ENCODE data around the gene NXPH4. TPM values are rescaled to one million over a fixed set of nuclear protein-coding genes. Genes with fewer than 3 reads are reported as not detected.

NXPH4 gene
- total and polyA plus RNA-seq, 7 experiments from 2014 or later = 0.31 TPM; not detected in 6

- Mint-ChIP-seq H3K4me3 (no peak overlapping the region), H3K4me1 (peaks cover 39 to 59% (median 53%) of the 10 kb centered on the region in 7 donors), H3K27me3 (peaks cover 20 to 31% (median 28%) of the 10 kb centered on the region in 5 donors), H3K27ac (no peak overlapping the region), H3K9me3 (no peaks in the 10 kb centered on the region), H3K36me3 (peaks cover 13 to 29% (median 18%) of the 10 kb centered on the region in 5 donors)
- ChIA-PET CTCF (no interaction called here), POLR2A (interaction anchor here (0.9 to 1.3 kb wide), 2 partner anchors 15 to 21 kb away, joined by 3 to 6 read pairs; no protein-coding TSS in a partner anchor)
- no peak overlapping the region for H3K27ac ChIP-seq (ENCODE audit: low read depth, low read length)
- intact Hi-C loops (cut with micrococcal nuclease) = no loop called here
- peaks cover 0 to 42% (median 0%) of the 10 kb centered on the region in 3 experiments for H3K36me3 ChIP-seq (ENCODE audit: control insufficient read depth in 2 of 3, insufficient read depth in 3 of 3, low read length in 3 of 3)
- DNase-seq (no peak), ATAC-seq (no peak)
- H3K9me3 ChIP-seq (ENCODE audit: control insufficient read depth in 2 of 3, low read length in 3 of 3) = no peaks in the 10 kb centered on the region
- peaks cover 23 to 45% of the 10 kb centered on the region in 2 donors for H3K4me1 ChIP-seq (ENCODE audit: control insufficient read depth in 2 of 2, insufficient read depth in 2 of 2, low read length in 2 of 2)
- no peak overlapping the region for H3K4me3 ChIP-seq (ENCODE audit: low read length)
- peaks cover 0 to 7% of the 10 kb centered on the region in 2 donors for H3K27me3 ChIP-seq (ENCODE audit: control insufficient read depth in 2 of 2, insufficient read depth in 2 of 2, low read length in 2 of 2)
Observed at GRCh38 chr12:57234233-57234570, 17.6 kb downstream of the NXPH4 start.

DNA sequence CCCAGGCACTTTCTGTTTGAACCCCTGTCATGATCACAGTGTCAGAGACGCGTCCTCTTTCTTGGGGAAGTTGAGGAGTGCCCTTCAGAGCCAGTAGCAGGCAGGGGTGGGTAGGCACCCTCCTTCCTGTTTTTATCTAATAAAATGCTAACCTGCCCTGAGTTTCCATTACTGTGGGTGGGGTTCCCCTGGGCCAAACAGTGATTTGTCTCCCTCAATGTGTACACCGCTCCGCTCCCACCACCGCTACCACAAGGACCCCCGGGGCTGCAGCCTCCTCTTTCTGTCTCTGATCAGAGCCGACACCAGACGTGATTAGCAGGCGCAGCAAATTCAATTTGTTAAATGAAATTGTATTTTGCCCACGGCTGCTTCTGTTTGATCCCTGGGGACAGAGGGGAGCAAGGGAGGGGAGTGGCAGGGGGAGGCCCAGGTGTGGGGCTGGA lies 18.0 kb downstream of the NXPH4 start:
- no peak overlapping the region for H3K4me3 ChIP-seq (ENCODE audit: low read length)
- no peak for ATAC-seq
- H3K9me3 ChIP-seq (ENCODE audit: control insufficient read depth in 2 of 3, low read length in 3 of 3) = no peaks in the 10 kb centered on the region
- Mint-ChIP-seq H3K27me3 (peaks cover 21 to 35% (median 28%) of the 10 kb centered on the region in 5 donors), H3K27ac (no peak overlapping the region), H3K9me3 (no peaks in the 10 kb centered on the region), H3K4me1 (peaks cover 39 to 59% (median 53%) of the 10 kb centered on the region in 7 donors), H3K36me3 (peaks cover 13 to 29% (median 18%) of the 10 kb centered on the region in 5 donors), H3K4me3 (no peak overlapping the region)
- ChIA-PET POLR2A (interaction anchor here (0.9 kb wide), 1 partner anchor 15 kb away, joined by 3 read pairs; no protein-coding TSS in a partner anchor), CTCF (no interaction called here)
- H3K4me1 ChIP-seq (ENCODE audit: control insufficient read depth in 2 of 2, insufficient read depth in 2 of 2, low read length in 2 of 2) = peaks cover 25 to 46% of the 10 kb centered on the region in 2 donors
- peaks cover 0 to 7% of the 10 kb centered on the region in 2 donors for H3K27me3 ChIP-seq (ENCODE audit: control insufficient read depth in 2 of 2, insufficient read depth in 2 of 2, low read length in 2 of 2)
- peaks cover 0 to 42% (median 0%) of the 10 kb centered on the region in 3 experiments for H3K36me3 ChIP-seq (ENCODE audit: control insufficient read depth in 2 of 3, insufficient read depth in 3 of 3, low read length in 3 of 3)
- intact Hi-C loops (cut with micrococcal nuclease) = no loop called here
- no peak for DNase-seq
- H3K27ac ChIP-seq (ENCODE audit: low read depth, low read length) = no peak overlapping the region

GRCh38 chr12:57235017-57235727 lies 18.6 kb downstream of the NXPH4 start:
- no peak for ATAC-seq
- DNase-seq = peak in 1 of 9 donors; percentile 5
- Histone ChIP-seq H3K27me3 (ENCODE audit: control insufficient read depth in 2 of 2, insufficient read depth in 2 of 2, low read length in 2 of 2) (peaks cover 0 to 7% of the 10 kb centered on the region in 2 donors), H3K4me1 (ENCODE audit: control insufficient read depth in 2 of 2, insufficient read depth in 2 of 2, low read length in 2 of 2) (peaks cover 27 to 46% of the 10 kb centered on the region in 2 donors), H3K9me3 (ENCODE audit: control insufficient read depth in 2 of 3, low read length in 3 of 3) (no peaks in the 10 kb centered on the region), H3K27ac (ENCODE audit: low read depth, low read length) (no peak overlapping the region), H3K36me3 (ENCODE audit: control insufficient read depth in 2 of 3, insufficient read depth in 3 of 3, low read length in 3 of 3) (peaks cover 0 to 42% (median 0%) of the 10 kb centered on the region in 3 experiments), H3K4me3 (ENCODE audit: low read length) (no peak overlapping the region)
- POLR2A ChIA-PET = interaction anchor here (1.0 to 1.4 kb wide), 2 partner anchors 10 to 17 kb away, joined by 3 to 4 read pairs; no protein-coding TSS in a partner anchor
- no peak overlapping the region for H3K27ac Mint-ChIP-seq
- peaks cover 13 to 29% (median 18%) of the 10 kb centered on the region in 5 donors for H3K36me3 Mint-ChIP-seq
- intact Hi-C loops (cut with micrococcal nuclease) = no loop called here
- no peaks in the 10 kb centered on the region for H3K9me3 Mint-ChIP-seq
- CTCF ChIA-PET = no interaction called here
- H3K4me1 Mint-ChIP-seq = peaks cover 36 to 61% (median 50%) of the 10 kb centered on the region in 7 donors
- H3K4me3 Mint-ChIP-seq = peak overlapping the region in 2 of 10 donors; percentile 21 to 37
- H3K27me3 Mint-ChIP-seq = peaks cover 23 to 39% (median 28%) of the 10 kb centered on the region in 5 donors

DNA sequence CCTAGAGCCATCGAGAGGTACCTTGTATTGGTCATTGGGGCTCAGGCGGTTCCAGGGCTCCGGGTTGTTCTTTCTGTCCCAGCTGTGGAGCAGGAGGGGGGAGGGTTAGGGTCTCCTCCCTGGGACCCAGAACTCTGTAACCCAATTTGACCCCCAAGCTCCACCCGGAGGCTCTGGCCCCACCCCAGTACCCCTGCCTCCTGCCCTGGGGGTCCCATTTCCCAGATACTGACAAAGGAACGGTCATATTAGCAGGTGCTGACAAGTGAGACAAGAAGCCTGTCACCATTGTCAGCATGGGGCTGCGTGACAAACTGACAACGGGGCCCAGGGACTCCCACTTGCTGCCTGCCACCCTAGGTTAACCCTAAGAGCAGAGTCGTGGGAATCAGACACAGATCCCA lies 19.1 kb downstream of the NXPH4 start:
- Histone ChIP-seq H3K27me3 (ENCODE audit: control insufficient read depth in 2 of 2, insufficient read depth in 2 of 2, low read length in 2 of 2) (peaks cover 0 to 7% of the 10 kb centered on the region in 2 donors), H3K36me3 (ENCODE audit: control insufficient read depth in 2 of 3, insufficient read depth in 3 of 3, low read length in 3 of 3) (peaks cover 0 to 42% (median 0%) of the 10 kb centered on the region in 3 experiments), H3K9me3 (ENCODE audit: control insufficient read depth in 2 of 3, low read length in 3 of 3) (no peaks in the 10 kb centered on the region), H3K27ac (ENCODE audit: low read depth, low read length) (no peak overlapping the region), H3K4me1 (ENCODE audit: control insufficient read depth in 2 of 2, insufficient read depth in 2 of 2, low read length in 2 of 2) (peaks cover 24 to 43% of the 10 kb centered on the region in 2 donors), H3K4me3 (ENCODE audit: low read length) (no peak overlapping the region)
- H3K4me1 Mint-ChIP-seq = peaks cover 36 to 61% (median 50%) of the 10 kb centered on the region in 7 donors
- peak overlapping the region in 1 of 10 donors; percentile 37 for H3K4me3 Mint-ChIP-seq
- DNase-seq (no peak), ATAC-seq (no peak)
- POLR2A ChIA-PET = interaction anchor here (1.0 to 1.4 kb wide), 2 partner anchors 11 to 18 kb away, joined by 3 to 4 read pairs; no protein-coding TSS in a partner anchor
- intact Hi-C loops (cut with micrococcal nuclease) = no loop called here
- H3K27me3 Mint-ChIP-seq = peaks cover 27 to 45% (median 32%) of the 10 kb centered on the region in 5 donors
- H3K36me3 Mint-ChIP-seq = peaks cover 13 to 29% (median 18%) of the 10 kb centered on the region in 5 donors
- no peaks in the 10 kb centered on the region for H3K9me3 Mint-ChIP-seq
- H3K27ac Mint-ChIP-seq = no peak overlapping the region
- CTCF ChIA-PET = no interaction called here

GRCh38 chr12:57236201-57236924 lies 19.8 kb downstream of the NXPH4 start:
- H3K9me3 Mint-ChIP-seq = no peaks in the 10 kb centered on the region
- H3K4me3 Mint-ChIP-seq = peak overlapping the region in 5 of 10 donors; percentile 8 to 97 (median 87)
- H3K27me3 ChIP-seq (ENCODE audit: control insufficient read depth in 2 of 2, insufficient read depth in 2 of 2, low read length in 2 of 2) = peaks cover 0 to 10% of the 10 kb centered on the region in 2 donors
- H3K27ac ChIP-seq (ENCODE audit: low read depth, low read length) = no peak overlapping the region
- peaks cover 13 to 29% (median 16%) of the 10 kb centered on the region in 5 donors for H3K36me3 Mint-ChIP-seq
- POLR2A ChIA-PET = interaction anchor here (1.0 to 7.7 kb wide), 3 partner anchors 9 to 18 kb away, joined by 3 to 79 read pairs (median 4); partner anchors contain the start of gene SHMT2
- intact Hi-C loops (cut with micrococcal nuclease) = no loop called here
- H3K27me3 Mint-ChIP-seq = peaks cover 29 to 51% (median 38%) of the 10 kb centered on the region in 5 donors
- CTCF ChIA-PET = interaction anchor here (1.3 to 11.8 kb wide), 3 partner anchors 9 to 167 kb away, joined by 3 to 156 read pairs (median 148); partner anchors contain the start of genes NXPH4 and SHMT2
- DNase-seq (peak in 1 of 9 donors; percentile 9), ATAC-seq (no peak)
- peak overlapping the region in 1 of 9 donors; percentile 77 for H3K27ac Mint-ChIP-seq
- peaks cover 38 to 62% (median 52%) of the 10 kb centered on the region in 7 donors for H3K4me1 Mint-ChIP-seq
- H3K4me3 ChIP-seq (ENCODE audit: low read length) = no peak overlapping the region
- no peaks in the 10 kb centered on the region for H3K9me3 ChIP-seq (ENCODE audit: control insufficient read depth in 2 of 3, low read length in 3 of 3)
- H3K36me3 ChIP-seq (ENCODE audit: control insufficient read depth in 2 of 3, insufficient read depth in 3 of 3, low read length in 3 of 3) = peaks cover 0 to 40% (median 0%) of the 10 kb centered on the region in 3 experiments
- H3K4me1 ChIP-seq (ENCODE audit: control insufficient read depth in 2 of 2, insufficient read depth in 2 of 2, low read length in 2 of 2) = peaks cover 25 to 44% of the 10 kb centered on the region in 2 donors
